Activated CD4-positive, alpha-beta memory T cell treated with anti-CD3 and anti-CD28 coated beads, Interleukin-2, amount 10 ng/mL, durations not matched to agents 7 days and 5 days (primary cell): ENCODE measurements around the gene BNC1. TPM values are rescaled to one million over a fixed set of nuclear protein-coding genes. Genes with fewer than 3 reads are reported as not detected.

Experiments
- CTCF ChIA-PET: fragments of 350-600 bp; sonication (Branson Sonifier 250); formaldehyde crosslinking; loops from one replicate; lab custom pipeline; 2021; ENCODE audit warnings: antibody characterized with exemption, inconsistent platforms; lab: Charles Lee
- POLR2A ChIA-PET: fragments of 350-600 bp; sonication (Branson Sonifier 250); formaldehyde crosslinking; loops from one replicate; lab custom pipeline; 2021; ENCODE audit warnings: antibody characterized with exemption; lab: Charles Lee
- DNase-seq: peaks from one replicate; pipeline ENCODE4 v3.0.0-alpha.2; 2020
- H3K27ac Mint-ChIP-seq: one replicate; pipeline ENCODE4 v1.8.0; 2021; ENCODE audit warnings: mild to moderate bottlenecking, mixed read lengths
- H3K27me3 Mint-ChIP-seq: one replicate; pipeline ENCODE4 v1.8.0; 2021; ENCODE audit warnings: mixed read lengths
- H3K36me3 Mint-ChIP-seq: one replicate; pipeline ENCODE4 v1.8.0; 2021; ENCODE audit warnings: low read depth, mixed read lengths
- H3K4me1 Mint-ChIP-seq: one replicate; pipeline ENCODE4 v1.8.0; 2021; ENCODE audit warnings: mixed read lengths
- H3K4me3 Mint-ChIP-seq: one replicate; pipeline ENCODE4 v1.8.0; 2021; ENCODE audit warnings: mild to moderate bottlenecking, mixed read lengths
- H3K9me3 Mint-ChIP-seq: one replicate; pipeline ENCODE4 v1.8.0; 2021; ENCODE audit warnings: mixed read lengths
- total RNA-seq, 2 experiments: library from RNA; stranded (reverse); gene quantifications; one replicate each; pipeline ENCODE4 v1.2.3, GENCODE V29; 2021

Gene BNC1
- total RNA-seq, 2 experiments from 2014 or later: not detected

DNA sequence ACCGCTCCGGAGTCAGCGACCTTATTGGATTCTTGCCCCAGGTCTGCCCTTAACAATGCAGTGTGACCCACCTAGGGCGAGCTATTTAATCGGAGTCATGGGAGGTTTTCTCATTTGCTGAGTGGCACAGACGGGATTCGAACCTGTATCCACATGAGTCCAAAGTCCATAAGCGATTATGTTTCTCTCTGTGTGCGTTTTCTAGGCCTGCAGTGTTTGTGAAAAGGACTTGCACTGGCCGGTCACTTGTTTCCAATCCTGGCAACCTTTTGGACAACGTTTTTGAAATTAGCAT lies 76.2 kb downstream of the BNC1 start:
- DNase-seq: no peak
- Mint-ChIP-seq H3K4me3 (no peak overlapping the region), H3K4me1 (peaks cover 13% of the 10 kb centered on the region), H3K27ac (no peak overlapping the region), H3K9me3 (no peaks in the 10 kb centered on the region), H3K27me3 (peaks cover 23% of the 10 kb centered on the region), H3K36me3 (peaks cover 3% of the 10 kb centered on the region)
- CTCF ChIA-PET: interaction anchor here (1.1 kb wide), 1 partner anchor 198 kb away, joined by 3 read pairs; no protein-coding TSS in a partner anchor
- POLR2A ChIA-PET: interaction anchor here (1.0 to 1.8 kb wide), 3 partner anchors 43 to 197 kb away, joined by 5 to 7 read pairs (median 6); partner anchors contain the start of genes BTBD1 and C15orf40

DNA sequence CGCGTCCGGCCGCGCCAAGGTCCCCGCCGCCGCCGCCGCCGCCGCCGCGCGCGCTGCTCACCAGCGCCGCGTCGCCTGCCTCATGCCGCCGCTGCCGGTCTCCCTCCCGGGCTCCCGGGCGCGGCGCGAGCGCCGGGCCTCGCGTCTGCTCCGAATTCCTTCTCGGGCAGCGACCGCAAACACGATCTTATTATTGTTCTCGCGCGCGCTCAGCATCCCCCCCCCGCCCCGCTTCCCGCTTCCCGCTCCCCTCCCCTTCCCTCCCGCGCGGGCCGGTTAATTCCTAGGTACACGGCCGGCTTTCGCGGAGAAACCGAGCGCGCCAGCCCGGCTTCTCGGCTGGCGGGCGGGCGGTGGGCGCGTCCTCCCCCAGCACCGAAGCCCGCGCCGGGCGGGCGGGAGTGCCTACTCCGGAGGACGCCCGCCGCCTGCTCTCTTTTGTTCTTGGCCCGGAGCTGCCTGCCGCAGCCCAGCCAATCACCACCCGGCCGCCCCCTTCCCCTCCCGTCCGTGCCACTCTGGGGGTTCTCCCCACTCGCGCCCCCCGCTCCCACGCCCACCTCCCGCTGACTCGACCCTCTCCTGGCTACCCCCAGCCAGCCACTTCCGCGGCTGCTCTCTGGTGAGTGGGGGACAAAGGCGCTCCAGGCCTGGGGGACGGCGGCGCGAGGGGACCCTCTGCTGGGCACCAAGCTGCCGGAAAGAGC lies 76.7 kb downstream of the BNC1 start, which contains the start of gene HDGFL3:
HDGFL3 (minus strand) TSS at position 164 of the 707 bp plus-strand sequence. CDS start 409 bp downstream, outside the sequence.
- peaks cover 23% of the 10 kb centered on the region for H3K27me3 Mint-ChIP-seq
- H3K27ac Mint-ChIP-seq: peak within 1 kb of the TSS; percentile 78
- DNase-seq: peak; percentile 28
- no peaks in the 10 kb centered on the region for H3K9me3 Mint-ChIP-seq
- POLR2A ChIA-PET: interaction anchor here (0.9 to 1.8 kb wide), 4 partner anchors 43 to 197 kb away, joined by 3 to 7 read pairs (median 6); partner anchors contain the start of genes BTBD1 and C15orf40
- peaks cover 13% of the 10 kb centered on the region for H3K4me1 Mint-ChIP-seq
- CTCF ChIA-PET: interaction anchor here (1.1 kb wide), 1 partner anchor 197 kb away, joined by 3 read pairs; no protein-coding TSS in a partner anchor
- H3K4me3 Mint-ChIP-seq: peak within 1 kb of the TSS; percentile 84
- H3K36me3 Mint-ChIP-seq: peaks cover 3% of the 10 kb centered on the region

DNA sequence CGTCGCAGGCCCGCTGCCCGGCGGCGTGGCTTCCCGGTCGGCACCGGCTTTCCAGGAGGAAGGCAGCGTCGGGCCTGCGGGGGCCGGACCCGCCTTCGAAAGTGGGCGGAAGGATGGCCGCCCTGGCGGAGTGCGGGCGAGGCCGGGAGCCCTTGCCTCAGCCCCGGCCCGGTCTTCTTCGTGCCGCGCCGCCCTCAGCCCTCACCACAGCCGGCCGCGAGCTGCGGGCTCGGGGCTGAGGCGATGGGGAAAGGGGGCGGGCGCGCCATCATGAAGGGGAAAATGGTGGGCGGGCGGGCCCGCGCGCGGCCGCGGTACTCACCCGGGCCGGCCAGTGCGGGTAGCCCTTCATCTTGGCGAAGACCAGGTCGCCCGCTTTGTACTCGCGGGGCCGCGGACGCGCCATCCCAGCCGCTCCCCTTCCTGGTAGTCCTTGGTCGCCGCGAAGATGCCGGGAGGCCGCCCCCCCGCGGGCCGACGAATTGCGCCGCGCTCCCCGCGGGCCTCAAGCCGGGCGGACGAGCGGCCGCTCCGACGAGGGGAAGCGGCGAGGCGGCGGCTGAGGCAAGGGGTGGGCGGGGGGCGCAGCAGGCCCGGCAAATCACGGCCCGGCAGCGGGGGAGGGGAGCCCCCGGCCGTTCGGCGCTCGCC lies 77.3 kb downstream of the BNC1 start:
- H3K36me3 Mint-ChIP-seq: peaks cover 3% of the 10 kb centered on the region
- H3K9me3 Mint-ChIP-seq: no peaks in the 10 kb centered on the region
- ChIA-PET CTCF (no interaction called here), POLR2A (interaction anchor here (0.9 to 1.8 kb wide), 2 partner anchors 42 to 196 kb away, joined by 3 to 6 read pairs; no protein-coding TSS in a partner anchor)
- H3K4me1 Mint-ChIP-seq: peaks cover 18% of the 10 kb centered on the region
- H3K27ac Mint-ChIP-seq: no peak overlapping the region
- peaks cover 22% of the 10 kb centered on the region for H3K27me3 Mint-ChIP-seq
- peak overlapping the region; percentile 84 for H3K4me3 Mint-ChIP-seq
- peak; percentile 21 for DNase-seq

DNA sequence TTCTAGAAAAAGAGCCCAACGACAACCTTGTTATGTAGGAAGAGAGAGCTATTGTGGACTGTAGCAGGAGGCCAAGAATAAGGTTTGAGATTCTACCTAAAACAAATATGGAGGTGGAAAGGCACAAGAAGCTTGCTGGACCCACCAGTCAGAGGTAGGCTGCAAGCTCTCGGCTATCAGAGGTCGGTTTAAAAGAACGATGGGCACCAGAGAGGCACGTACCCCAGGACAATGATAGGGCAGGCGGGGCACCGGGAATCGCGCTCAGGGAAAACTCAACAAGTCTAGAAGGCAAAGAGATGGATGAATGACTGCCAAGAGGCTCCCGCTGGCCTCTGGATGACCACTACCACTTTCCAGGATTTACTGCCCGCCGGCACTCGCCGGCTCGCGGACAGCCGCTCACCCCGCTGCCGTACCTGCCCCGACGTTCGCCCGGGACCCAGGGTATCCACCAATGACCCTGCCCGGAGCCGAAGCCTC lies 77.9 kb downstream of the BNC1 start:
- H3K27me3 Mint-ChIP-seq: peaks cover 26% of the 10 kb centered on the region
- peaks cover 3% of the 10 kb centered on the region for H3K36me3 Mint-ChIP-seq
- peak overlapping the region; percentile 78 for H3K27ac Mint-ChIP-seq
- DNase-seq: no peak
- H3K9me3 Mint-ChIP-seq: no peaks in the 10 kb centered on the region
- POLR2A ChIA-PET: interaction anchor here (0.9 kb wide), 2 partner anchors 99 to 196 kb away, joined by 3 read pairs; partner anchors contain the start of gene TM6SF1
- peak overlapping the region; percentile 84 for H3K4me3 Mint-ChIP-seq
- CTCF ChIA-PET: no interaction called here
- H3K4me1 Mint-ChIP-seq: peaks cover 19% of the 10 kb centered on the region

Other genes starting within 250 kb of the BNC1 start
- gene BTBD1, start 217.4 kb downstream of the BNC1 start, total RNA-seq: 10 to 100 TPM; 55.0 to 58.6 TPM
- gene TM6SF1, start 177.0 kb downstream of the BNC1 start, total RNA-seq: 10 to 100 TPM; 20.4 to 22.0 TPM
- 10 to 100 TPM; 20.5 to 23.3 TPM for gene HDGFL3, start 76.8 kb downstream of the BNC1 start, total RNA-seq
- not detected for gene SH3GL3, start 162.7 kb upstream of the BNC1 start, total RNA-seq